IPS DF 4.7 (cell line): ENCODE data around the gene C1orf115.
"Not testable (repeated sequence)": the region's sequence is repeated elsewhere in the genome, so short reads cannot be mapped to it uniquely, and the experiment has no call there.

Experiments
- DNase-seq: peaks from one replicate; pipeline ENCODE4 v3.0.0-alpha.2; 2013; ENCODE audit warnings: low spot score; ENCODE audit errors: extremely low read depth

C1orf115 gene

DNA sequence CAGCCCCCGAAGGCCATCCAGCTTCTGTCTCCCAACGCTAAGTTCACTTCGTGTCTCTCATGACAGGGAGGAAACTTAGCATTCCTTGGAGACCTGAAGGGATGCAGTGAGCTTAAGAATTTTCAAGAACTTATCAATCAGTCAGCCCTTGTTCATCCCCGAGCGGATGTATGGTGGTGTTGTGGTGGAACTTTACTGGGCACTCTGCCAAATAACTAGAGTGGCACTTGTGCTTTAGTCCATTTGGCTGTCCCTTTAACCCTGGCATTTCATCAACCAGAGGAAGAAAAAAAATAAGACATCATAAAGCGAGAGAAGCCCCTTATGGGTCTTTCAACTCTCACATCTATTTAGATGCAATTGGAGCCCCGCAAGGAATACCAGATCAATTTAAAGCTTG is 31.1 kb downstream of the C1orf115 start:
- not testable (repeated sequence) for DNase-seq

DNA sequence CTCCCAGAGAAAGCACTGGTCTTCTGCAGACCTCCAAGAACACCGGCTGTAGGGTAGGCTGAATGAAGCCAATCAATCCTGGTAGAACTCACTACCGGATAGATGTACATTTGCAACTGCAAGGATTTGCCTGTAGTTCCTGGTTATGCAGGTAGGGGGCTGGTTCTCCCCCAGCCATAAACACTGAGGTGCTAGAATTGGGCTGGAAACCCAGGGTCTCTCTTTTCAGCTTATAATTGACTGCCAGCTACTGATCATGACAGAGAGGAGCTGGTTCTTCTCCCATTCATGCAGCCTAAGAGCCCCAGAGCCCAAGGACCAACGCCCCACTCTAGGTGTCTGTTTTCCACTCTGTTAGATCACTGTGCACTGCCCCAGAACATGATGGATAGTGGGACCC is 36.5 kb downstream of the C1orf115 start:
- no peak for DNase-seq

DNA sequence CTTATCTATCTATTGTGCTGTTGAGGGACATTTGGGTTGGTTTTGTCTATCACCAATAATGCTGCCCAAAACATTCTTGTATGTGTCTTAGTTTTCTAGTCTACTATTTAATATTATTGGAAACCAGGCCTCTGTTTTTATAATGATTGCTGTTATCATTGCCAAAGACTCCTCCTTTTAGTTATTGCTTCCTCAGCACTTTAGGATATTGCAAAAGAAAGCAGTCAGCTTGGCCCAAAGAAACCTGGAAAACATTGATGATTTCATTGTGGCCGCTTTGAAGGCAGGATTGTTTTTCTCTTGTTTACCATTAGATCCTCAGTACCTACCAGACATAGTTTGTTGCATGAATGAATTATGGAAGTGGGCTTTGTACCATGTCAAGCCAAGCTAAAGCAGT is 37.4 kb downstream of the C1orf115 start:
- no peak for DNase-seq

DNA sequence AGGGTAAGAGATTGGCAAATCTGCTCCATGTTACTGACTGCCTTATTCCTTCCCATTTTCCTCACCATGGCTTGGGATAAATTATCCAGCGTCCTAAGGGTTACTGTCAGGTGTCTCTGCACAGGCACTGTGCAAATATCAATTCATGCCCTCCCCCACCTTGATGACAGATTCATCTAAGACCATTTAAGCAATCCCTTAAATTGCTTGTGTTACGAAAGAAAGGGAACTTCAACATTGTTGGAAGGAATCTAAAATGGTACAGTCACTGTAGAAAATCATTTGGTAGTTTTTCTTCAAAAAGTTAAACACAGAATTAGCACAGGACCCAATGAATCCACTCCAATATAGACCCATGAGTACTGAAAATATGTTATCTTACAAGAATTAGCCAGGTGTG is 40.3 kb downstream of the C1orf115 start:
- no peak for DNase-seq

DNA sequence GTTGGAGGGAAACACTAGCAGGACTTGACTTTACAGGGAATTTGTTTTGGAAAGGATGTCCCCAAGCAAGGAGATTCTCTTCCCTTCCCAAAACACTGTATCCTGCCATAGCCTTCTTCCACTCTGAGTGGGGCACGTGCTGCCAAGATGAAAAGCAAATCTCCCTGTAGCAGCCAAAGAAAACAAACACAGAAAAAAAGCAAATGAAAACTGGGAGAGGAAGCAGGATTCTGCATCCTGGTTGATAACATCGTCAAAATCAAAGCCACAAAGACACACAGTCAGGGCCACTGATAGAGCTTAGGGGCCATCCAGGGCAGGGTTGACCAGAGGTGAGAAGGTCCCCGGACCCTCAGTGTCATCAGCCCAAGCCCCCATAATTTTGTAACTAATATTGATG is 42.0 kb downstream of the C1orf115 start:
- no peak for DNase-seq

- no peak for DNase-seq
Observed at GRCh38 chr1:220732621-220733020, 42.5 kb downstream of the C1orf115 start.

- peak; percentile 74 for DNase-seq
Observed at GRCh38 chr1:220733086-220733601, 43.0 kb downstream of the C1orf115 start.

GRCh38 chr1:220734571-220735326 is 44.6 kb downstream of the C1orf115 start:
- DNase-seq: no peak

DNA sequence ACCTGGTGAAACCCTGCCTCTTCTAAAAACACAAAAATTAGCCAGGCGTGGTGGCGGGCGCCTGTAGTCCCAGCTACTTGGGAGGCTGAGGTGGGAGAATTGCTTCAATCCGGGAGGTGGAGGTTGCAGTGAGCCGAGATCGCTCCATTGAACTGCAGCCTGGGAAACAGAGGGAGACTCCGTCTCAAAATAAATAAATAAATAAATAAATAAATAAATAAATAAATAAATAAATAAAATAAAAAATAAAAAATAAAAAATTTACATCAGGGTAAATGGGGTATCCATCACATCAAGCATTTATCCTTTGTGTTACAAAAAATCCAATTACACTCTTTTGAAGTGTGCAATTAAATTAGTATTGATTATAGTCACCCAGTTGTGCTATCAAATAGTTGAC is 46.1 kb downstream of the C1orf115 start:
- not testable (repeated sequence) for DNase-seq

DNA sequence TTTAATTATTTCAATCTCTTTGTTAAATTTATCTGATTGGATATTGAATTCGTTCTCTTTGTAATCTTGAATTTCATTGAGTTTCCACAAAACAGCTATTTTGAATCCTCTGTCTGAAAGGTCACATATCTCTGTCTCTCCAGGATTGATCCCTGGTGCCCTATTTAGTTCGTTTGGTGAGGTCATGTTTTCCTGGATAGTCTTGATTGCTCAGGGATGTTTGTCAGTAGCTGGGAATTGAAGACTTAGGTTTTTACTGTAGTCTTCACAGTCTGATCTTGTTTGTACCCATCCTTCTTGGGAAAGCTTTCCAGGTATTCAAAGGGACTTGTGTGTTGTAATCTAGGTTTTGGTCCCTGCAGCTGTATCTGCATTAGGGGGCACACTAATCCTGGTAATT is 51.2 kb downstream of the C1orf115 start:
- DNase-seq: no peak

GRCh38 chr1:220741825-220742224 is 51.7 kb downstream of the C1orf115 start:
- DNase-seq: no peak

- DNase-seq: no peak
Observed at GRCh38 chr1:220742520-220742919, 52.4 kb downstream of the C1orf115 start.

GRCh38 chr1:220746851-220747250 is 56.7 kb downstream of the C1orf115 start:
- no peak for DNase-seq

GRCh38 chr1:220747437-220748088 is 57.4 kb downstream of the C1orf115 start:
- DNase-seq: no peak

GRCh38 chr1:220748089-220748934 is 58.1 kb downstream of the C1orf115 start, which contains the start of gene MTARC2:
TSS of gene MTARC2 (plus strand) at chr1:220748322. CDS start at chr1:220748532, 210 bp downstream.
- peak; percentile 56 for DNase-seq
